GM12878 (cell line): ENCODE results near the gene LSP1. TPM values are rescaled to one million over a fixed set of nuclear protein-coding genes. Genes with fewer than 3 reads are reported as not detected.

Source experiments
- ATAC-seq: fragments of 200-7000 bp; cut with Tn5 transposase; 3 replicates; pipeline ENCODE4 v1.9.1; 2020; ENCODE audit warnings: mild to moderate bottlenecking, moderate library complexity
- BruUV-seq: library from RNA; stranded (reverse); fragments of 400-500 nt; replicated peaks from 2 replicates; lab custom pipeline; 2021; lab: Mats Ljungman, UMichigan
- CTCF ChIA-PET: fragments of 300-600 bp; sonication (Branson Sonifier 250); formaldehyde crosslinking; extraction: SDS; loops from one replicate; lab custom pipeline; 2021; ENCODE audit warnings: inconsistent platforms; lab: Yijun Ruan, JAX
- POLR2A ChIA-PET: fragments of 350-600 bp; formaldehyde crosslinking; extraction: SDS; loops from one replicate; lab custom pipeline; 2021; ENCODE audit warnings: inconsistent platforms; lab: Charles Lee
- RAD21 ChIA-PET: fragments of 300-600 bp; sonication (Branson Sonifier 250); formaldehyde crosslinking; loops from one replicate; lab custom pipeline; 2023; ENCODE audit warnings: antibody characterized with exemption; ENCODE audit not compliant: unreplicated experiment; lab: Charles Lee
- SMC1A ChIA-PET: fragments of 300-600 bp; sonication (Branson Sonifier 250); formaldehyde crosslinking; loops from one replicate; lab custom pipeline; 2023; ENCODE audit not compliant: unreplicated experiment, uncharacterized antibody; lab: Charles Lee
- DNase-seq: peaks from one replicate; pipeline ENCODE4 v3.0.0-alpha.2; 2011; ENCODE audit warnings: low read depth, low spot score
- FAIRE-seq: peaks from 3 replicates; lab custom pipeline; 2011; peaks lifted over from hg19 to GRCh38; lab: Jason Lieb, UNC
- H2AFZ ChIP-seq: 2 replicates; pipeline ENCODE4 v1.6.0; 2011; ENCODE audit warnings: low read depth, low read length, control low read depth; ENCODE audit not compliant: control insufficient read depth
- H3K27ac ChIP-seq: 2 replicates; pipeline ENCODE4 v1.5.1; 2011; ENCODE audit warnings: control low read depth; ENCODE audit not compliant: control insufficient read depth, insufficient read depth
- H3K27me3 ChIP-seq, 2 experiments: replicated peaks in 1 of 2; 2 replicates each; pipeline versions ENCODE4 v1.6.0 to v1.6.1; 2011; ENCODE audit warnings: low read length in 1 of 2; ENCODE audit not compliant: control insufficient read depth in 2 of 2, insufficient read depth in 2 of 2
- H3K36me3 ChIP-seq, 2 experiments: 2 replicates each; pipeline ENCODE4 v1.5.1; 2011; ENCODE audit warnings: low read length in 1 of 2; ENCODE audit not compliant: control insufficient read depth in 2 of 2, insufficient read depth in 2 of 2
- H3K4me1 ChIP-seq: 2 replicates; pipeline ENCODE4 v1.6.1; 2011; ENCODE audit warnings: mild to moderate bottlenecking, low read length, moderate library complexity, mixed read lengths; ENCODE audit not compliant: control insufficient read depth, insufficient read depth
- H3K4me2 ChIP-seq: 2 replicates; pipeline ENCODE4 v1.6.0; 2011; ENCODE audit warnings: control low read depth; ENCODE audit not compliant: control insufficient read depth, insufficient read depth
- H3K4me3 ChIP-seq: fragments of 200-600 bp; sonication (generic); 2 replicates; pipeline ENCODE4 v1.5.1; 2016
- H3K79me2 ChIP-seq: 2 replicates; pipeline ENCODE4 v1.6.0; 2011; ENCODE audit warnings: low read length; ENCODE audit not compliant: control insufficient read depth, insufficient read depth
- H3K9ac ChIP-seq: 2 replicates; pipeline ENCODE4 v1.8.0; 2011; ENCODE audit warnings: low read length, control low read depth, mixed read lengths; ENCODE audit not compliant: control insufficient read depth, insufficient read depth
- H3K9me3 ChIP-seq: replicated peaks from 3 replicates; pipeline ENCODE4 v1.5.1; 2011; ENCODE audit warnings: mild to moderate bottlenecking, low read length; ENCODE audit not compliant: control insufficient read depth, insufficient read depth
- H4K20me1 ChIP-seq: 2 replicates; pipeline ENCODE4 v1.6.0; 2011; ENCODE audit not compliant: control insufficient read depth, insufficient read depth
- CBX3 ChIP-seq: fragments of 200-600 bp; sonication (generic); IDR thresholded peaks from 2 replicates; pipeline ENCODE4 v1.6.1; 2016; ENCODE audit warnings: low read depth, borderline replicate concordance
- IRF4 ChIP-seq: IDR thresholded peaks from 2 replicates; pipeline ENCODE4 v1.6.1; 2011; ENCODE audit warnings: low read depth, low read length
- KAT2A ChIP-seq: conservative IDR thresholded peaks from 2 replicates; pipeline ENCODE4 v1.6.1; 2011; ENCODE audit warnings: low read depth, low read length; ENCODE audit not compliant: control insufficient read depth
- NBN ChIP-seq: fragments of 450-650 bp; IDR thresholded peaks from 2 replicates; pipeline ENCODE4 v1.6.1; 2016
- PAX5 ChIP-seq: IDR thresholded peaks from 2 replicates; pipeline ENCODE4 v1.6.1; 2011; ENCODE audit warnings: low read depth, low read length, borderline replicate concordance
- POLR2A ChIP-seq: IDR thresholded peaks from 2 replicates; pipeline ENCODE4 v1.6.1; 2011; ENCODE audit warnings: low read depth, mild to moderate bottlenecking, low read length
- SREBF1 ChIP-seq: IDR thresholded peaks from 2 replicates; pipeline ENCODE4 v1.6.1; 2012; ENCODE audit warnings: mild to moderate bottlenecking, low read length
- SRF ChIP-seq, 2 experiments: IDR thresholded peaks; 2 replicates each; pipeline ENCODE4 v1.6.1; 2011; ENCODE audit warnings: low read depth in 2 of 2, low read length in 2 of 2, mild to moderate bottlenecking in 1 of 2, moderate library complexity in 1 of 2
- WGBS: methylation state at CpG from one replicate; pipeline ENCODE4 v1.1.6; 2016; ENCODE audit warnings: low lambda C conversion rate; ENCODE audit not compliant: insufficient replicate concordance, insufficient coverage; ENCODE audit errors: missing lambda C conversion rate; 5-methylcytosine and 5-hydroxymethylcytosine counted together
- in situ Hi-C: fragments of 300-500 bp; cut with MboI; formaldehyde crosslinking; loops from 9 replicates; pipeline ENCODE4 v1.14.3; 2018; ENCODE audit warnings: mixed read lengths
- intact Hi-C: fragments of 100-400 bp; cut with micrococcal nuclease; formaldehyde crosslinking; loops from one replicate; pipeline ENCODE4 v1.14.2; 2022; ENCODE audit not compliant: unreplicated experiment
- polyA plus RNA-seq, 11 experiments: library from polyadenylated mRNA; depleted of rRNA in 4 of 11; unstranded in 6 of 11; stranded (reverse) in 5 of 11; fragments of >200 nt; fragmentation: Nextera tagmentation in 4 of 11; fragmentation: Illumina TruSeq in 1 of 11; extraction: Ambion mirVana in 4 of 11; extraction: Trizol in 1 of 11; gene quantifications; 1 replicate in 1 of 11; 2 replicates in 10 of 11; pipeline versions ENCODE4 v1.2.1 to v1.2.3, GENCODE V29; 2011 to 2016; ENCODE audit warnings: inconsistent platforms in 2 of 11, missing spikeins in 2 of 11, low read depth in 1 of 11
- total RNA-seq, 4 experiments: library from RNA; depleted of rRNA in 3 of 4; stranded (reverse); fragments of >200 nt in 3 of 4; fragmentation: Illumina TruSeq in 1 of 4; extraction: Trizol in 1 of 4; gene quantifications; 2 replicates each; pipeline versions ENCODE4 v1.2.1 to v1.2.3, GENCODE V29; 2013 to 2021
- TF ChIP-seq, protein P1 (sequence below): fragments of 450-650 bp; formaldehyde crosslinking; IDR thresholded peaks from 2 replicates; pipeline ENCODE4 v1.5.0; 2022; ENCODE audit warnings: mild to moderate bottlenecking, missing genetic modification characterization
- TF ChIP-seq, protein P2 (sequence below), 3 experiments: IDR thresholded peaks in 2 of 3; conservative IDR thresholded peaks in 1 of 3; 2 replicates each; pipeline ENCODE4 v1.5.1; 2011; ENCODE audit warnings: low read depth in 3 of 3, low read length in 3 of 3, mild to moderate bottlenecking in 3 of 3, control low read depth in 2 of 3, moderate library complexity in 2 of 3, inconsistent platforms in 1 of 3, mixed read lengths in 1 of 3; ENCODE audit not compliant: control insufficient read depth in 2 of 3, insufficient read depth in 1 of 3; ENCODE audit errors: extremely low read depth in 1 of 3

LSP1 gene
- total and polyA plus RNA-seq, 10 of the 15 experiments (the other 5 are each of a cell fraction or from before 2014, with no cell fraction given), result 19.2 to 488 (median 369) TPM

- Histone ChIP-seq H4K20me1 (peaks cover 2% of the 10 kb centered on the region; the same call in 1 of the 2 replicates), H3K4me1 (no peaks in the 10 kb centered on the region)
- TF ChIP-seq, protein P1, sequence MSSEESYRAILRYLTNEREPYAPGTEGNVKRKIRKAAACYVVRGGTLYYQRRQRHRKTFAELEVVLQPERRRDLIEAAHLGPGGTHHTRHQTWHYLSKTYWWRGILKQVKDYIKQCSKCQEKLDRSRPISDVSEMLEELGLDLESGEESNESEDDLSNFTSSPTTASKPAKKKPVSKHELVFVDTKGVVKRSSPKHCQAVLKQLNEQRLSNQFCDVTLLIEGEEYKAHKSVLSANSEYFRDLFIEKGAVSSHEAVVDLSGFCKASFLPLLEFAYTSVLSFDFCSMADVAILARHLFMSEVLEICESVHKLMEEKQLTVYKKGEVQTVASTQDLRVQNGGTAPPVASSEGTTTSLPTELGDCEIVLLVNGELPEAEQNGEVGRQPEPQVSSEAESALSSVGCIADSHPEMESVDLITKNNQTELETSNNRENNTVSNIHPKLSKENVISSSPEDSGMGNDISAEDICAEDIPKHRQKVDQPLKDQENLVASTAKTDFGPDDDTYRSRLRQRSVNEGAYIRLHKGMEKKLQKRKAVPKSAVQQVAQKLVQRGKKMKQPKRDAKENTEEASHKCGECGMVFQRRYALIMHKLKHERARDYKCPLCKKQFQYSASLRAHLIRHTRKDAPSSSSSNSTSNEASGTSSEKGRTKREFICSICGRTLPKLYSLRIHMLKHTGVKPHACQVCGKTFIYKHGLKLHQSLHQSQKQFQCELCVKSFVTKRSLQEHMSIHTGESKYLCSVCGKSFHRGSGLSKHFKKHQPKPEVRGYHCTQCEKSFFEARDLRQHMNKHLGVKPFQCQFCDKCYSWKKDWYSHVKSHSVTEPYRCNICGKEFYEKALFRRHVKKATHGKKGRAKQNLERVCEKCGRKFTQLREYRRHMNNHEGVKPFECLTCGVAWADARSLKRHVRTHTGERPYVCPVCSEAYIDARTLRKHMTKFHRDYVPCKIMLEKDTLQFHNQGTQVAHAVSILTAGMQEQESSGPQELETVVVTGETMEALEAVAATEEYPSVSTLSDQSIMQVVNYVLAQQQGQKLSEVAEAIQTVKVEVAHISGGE (CRISPR knock-in tag), result no peak
- TF ChIP-seq, protein P2, sequence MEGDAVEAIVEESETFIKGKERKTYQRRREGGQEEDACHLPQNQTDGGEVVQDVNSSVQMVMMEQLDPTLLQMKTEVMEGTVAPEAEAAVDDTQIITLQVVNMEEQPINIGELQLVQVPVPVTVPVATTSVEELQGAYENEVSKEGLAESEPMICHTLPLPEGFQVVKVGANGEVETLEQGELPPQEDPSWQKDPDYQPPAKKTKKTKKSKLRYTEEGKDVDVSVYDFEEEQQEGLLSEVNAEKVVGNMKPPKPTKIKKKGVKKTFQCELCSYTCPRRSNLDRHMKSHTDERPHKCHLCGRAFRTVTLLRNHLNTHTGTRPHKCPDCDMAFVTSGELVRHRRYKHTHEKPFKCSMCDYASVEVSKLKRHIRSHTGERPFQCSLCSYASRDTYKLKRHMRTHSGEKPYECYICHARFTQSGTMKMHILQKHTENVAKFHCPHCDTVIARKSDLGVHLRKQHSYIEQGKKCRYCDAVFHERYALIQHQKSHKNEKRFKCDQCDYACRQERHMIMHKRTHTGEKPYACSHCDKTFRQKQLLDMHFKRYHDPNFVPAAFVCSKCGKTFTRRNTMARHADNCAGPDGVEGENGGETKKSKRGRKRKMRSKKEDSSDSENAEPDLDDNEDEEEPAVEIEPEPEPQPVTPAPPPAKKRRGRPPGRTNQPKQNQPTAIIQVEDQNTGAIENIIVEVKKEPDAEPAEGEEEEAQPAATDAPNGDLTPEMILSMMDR (IDR thresholded peaks at IDR 0.05 in 2 of 3, conservative IDR thresholded peaks at IDR 0.05 in 1 of 3; ENCODE audit: control insufficient read depth in 2 of 3, extremely low read depth in 1 of 3, insufficient read depth in 1 of 3, low read depth in 3 of 3, low read length in 3 of 3), result no peak
- TF ChIP-seq PAX5 (no peak), IRF4 (no peak), NBN (no peak), POLR2A (no peak; the same call in 1 of the 2 replicates), KAT2A (no peak), SREBF1 (no peak), SRF (IDR thresholded peaks at IDR 0.05; ENCODE audit: low read depth in 2 of 2, low read length in 2 of 2) (no peak), CBX3 (no peak)
- TF ChIP-seq, all 136 proteins: peak for 0
- no peaks in the 10 kb centered on the region for H3K27me3 ChIP-seq
- H3K9ac ChIP-seq, result no peak overlapping the region
- ChIA-PET RAD21 (no interaction called here), SMC1A (interaction anchor here (0.6 kb wide), 1 partner anchor 60 kb away, joined by 3 read pairs; no protein-coding TSS in a partner anchor), POLR2A (no interaction called here), CTCF (no interaction called here)
- intact Hi-C loops (loop anchor here (5.0 kb wide), 1 partner anchor 51 kb away; the partner anchor contains the start of gene TNNI2), in situ Hi-C loops (no loop called here)
- H3K9me3 ChIP-seq, result no peaks in the 10 kb centered on the region
- H3K27ac ChIP-seq, result no peak overlapping the region
- WGBS, result 83% methylated on average over 9 of the region's 9 CpGs
- peaks cover 29 to 40% of the 10 kb centered on the region in 2 experiments for H3K36me3 ChIP-seq
- no peak overlapping the region for H3K4me2 ChIP-seq
- no peak overlapping the region for H3K4me3 ChIP-seq
- ATAC-seq, result no peak
- no TSS peak for BruUV-seq
- no peak overlapping the region for H2AFZ ChIP-seq
- no peaks in the 10 kb centered on the region for H3K79me2 ChIP-seq
- FAIRE-seq, result no peak
- no peak for DNase-seq
Observed at GRCh38 chr11:1888347-1888753, 35.5 kb downstream of the LSP1 start.
